Mesenchymal stem cell (in vitro differentiated cells and primary cell): ENCODE data around the gene HDAC11.

Experiments used
- DNase-seq: peaks from one replicate; pipeline ENCODE4 v3.0.0-alpha.2; 2013
- H2AFZ ChIP-seq: one replicate; pipeline ENCODE4 v1.6.1; 2013; ENCODE audit warnings: low read depth, mild to moderate bottlenecking, control low read depth, inconsistent platforms, low read length, moderate library complexity
- H2AK5ac ChIP-seq: 2 replicates; pipeline ENCODE4 v1.6.1; 2013; ENCODE audit warnings: low read length, moderate library complexity, mild to moderate bottlenecking, inconsistent platforms; ENCODE audit not compliant: severe bottlenecking
- H2BK120ac ChIP-seq: one replicate; pipeline ENCODE4 v1.6.1; 2013; ENCODE audit warnings: low read depth, mild to moderate bottlenecking, inconsistent platforms, low read length, moderate library complexity
- H2BK12ac ChIP-seq, 2 experiments: one replicate each; pipeline ENCODE4 v1.6.1; 2013; ENCODE audit warnings: inconsistent platforms in 2 of 2, low read length in 2 of 2, mild to moderate bottlenecking in 2 of 2, moderate library complexity in 2 of 2, control low read depth in 1 of 2
- H2BK15ac ChIP-seq: one replicate; pipeline ENCODE4 v1.6.1; 2013; ENCODE audit warnings: mild to moderate bottlenecking, low read depth, inconsistent platforms; ENCODE audit not compliant: poor library complexity, severe bottlenecking
- H2BK5ac ChIP-seq: 2 replicates; pipeline ENCODE4 v1.6.1; 2013; ENCODE audit warnings: low read depth, mild to moderate bottlenecking, low read length, control low read depth, inconsistent platforms; ENCODE audit not compliant: poor library complexity, severe bottlenecking
- H3K14ac ChIP-seq, 2 experiments: one replicate each; pipeline ENCODE4 v1.6.1; 2013; ENCODE audit warnings: inconsistent platforms in 2 of 2, low read length in 2 of 2, control low read depth in 1 of 2, mild to moderate bottlenecking in 1 of 2, moderate library complexity in 1 of 2
- H3K18ac ChIP-seq, 2 experiments: one replicate each; pipeline ENCODE4 v1.6.1; 2013; ENCODE audit warnings: inconsistent platforms in 2 of 2, low read length in 2 of 2, control low read depth in 1 of 2, low read depth in 1 of 2, mild to moderate bottlenecking in 1 of 2
- H3K23ac ChIP-seq, 2 experiments: one replicate each; pipeline ENCODE4 v1.6.1; 2013; ENCODE audit warnings: inconsistent platforms in 2 of 2, low read length in 2 of 2, mild to moderate bottlenecking in 2 of 2, moderate library complexity in 2 of 2, control low read depth in 1 of 2
- H3K27ac ChIP-seq: 2 replicates; pipeline ENCODE4 v1.5.1; 2013; ENCODE audit warnings: mild to moderate bottlenecking, moderate library complexity, low read length, control low read depth, inconsistent platforms; ENCODE audit not compliant: poor library complexity, severe bottlenecking
- H3K27me3 ChIP-seq, 2 experiments: 2 replicates each; pipeline versions ENCODE4 v1.6.1 to v1.7.0; 2013; ENCODE audit warnings: low read length in 2 of 2, mild to moderate bottlenecking in 2 of 2, moderate library complexity in 2 of 2, control low read depth in 1 of 2, inconsistent platforms in 1 of 2; ENCODE audit not compliant: control insufficient read depth in 1 of 2, insufficient read depth in 1 of 2
- H3K36me3 ChIP-seq, 2 experiments: 2 replicates each; pipeline versions ENCODE4 v1.6.1 to v1.7.0; 2013; ENCODE audit warnings: low read length in 2 of 2, control low read depth in 1 of 2, inconsistent platforms in 1 of 2, low read depth in 1 of 2, mild to moderate bottlenecking in 1 of 2; ENCODE audit not compliant: insufficient read depth in 2 of 2, control insufficient read depth in 1 of 2
- H3K4ac ChIP-seq, 2 experiments: one replicate each; pipeline ENCODE4 v1.6.1; 2013; ENCODE audit warnings: inconsistent platforms in 2 of 2, low read length in 2 of 2, mild to moderate bottlenecking in 2 of 2, moderate library complexity in 2 of 2, control low read depth in 1 of 2, low read depth in 1 of 2
- H3K4me1 ChIP-seq: 2 replicates; pipeline ENCODE4 v1.6.1; 2013; ENCODE audit warnings: low read depth, low read length, control low read depth; ENCODE audit not compliant: control insufficient read depth, insufficient read depth
- H3K4me2 ChIP-seq: 2 replicates; pipeline ENCODE4 v1.6.1; 2013; ENCODE audit warnings: low read length, mild to moderate bottlenecking, inconsistent platforms; ENCODE audit not compliant: poor library complexity, severe bottlenecking
- H3K4me3 ChIP-seq, 2 experiments: 2 replicates each; pipeline versions ENCODE4 v1.5.1 to v1.7.0; 2013; ENCODE audit warnings: low read length in 2 of 2, mild to moderate bottlenecking in 2 of 2, control low read depth in 1 of 2, low read depth in 1 of 2; ENCODE audit not compliant: insufficient read depth in 1 of 2
- H3K79me1 ChIP-seq: replicated peaks from 2 replicates; pipeline ENCODE4 v1.6.1; 2013; ENCODE audit warnings: mild to moderate bottlenecking, control low read depth, low read length, inconsistent platforms; ENCODE audit not compliant: poor library complexity, severe bottlenecking
- H3K9ac ChIP-seq: 2 replicates; pipeline ENCODE4 v1.7.0; 2013; ENCODE audit warnings: mild to moderate bottlenecking, low read length, moderate library complexity
- H3K9me3 ChIP-seq: 2 replicates; pipeline ENCODE4 v1.7.0; 2013; ENCODE audit warnings: mild to moderate bottlenecking, low read length; ENCODE audit not compliant: control insufficient read depth
- H4K8ac ChIP-seq: one replicate; pipeline ENCODE4 v1.6.1; 2013; ENCODE audit warnings: inconsistent platforms, mild to moderate bottlenecking, low read length, moderate library complexity
- H4K91ac ChIP-seq: one replicate; pipeline ENCODE4 v1.6.1; 2013; ENCODE audit warnings: mild to moderate bottlenecking, low read length, inconsistent platforms
- WGBS: methylation state at CpG from one replicate; pipeline ENCODE4 v1.1.7; 2013; ENCODE audit warnings: mixed read lengths; 5-methylcytosine and 5-hydroxymethylcytosine counted together

HDAC11 gene

GRCh38 chr3:13482106-13482690 lies 2.1 kb downstream of the HDAC11 start:
- Histone ChIP-seq H3K9ac (no peak overlapping the region), H4K91ac (no peak overlapping the region), H2BK5ac (no peak overlapping the region), H3K14ac (no peak overlapping the region), H3K18ac (no peak overlapping the region), H4K8ac (no peak overlapping the region), H3K36me3 (peaks cover 4 to 8% of the 10 kb centered on the region in 2 experiments), H3K9me3 (no peaks in the 10 kb centered on the region), H2AK5ac (no peak overlapping the region), H3K4me2 (no peak overlapping the region), H3K23ac (no peak overlapping the region), H3K79me1 (peaks cover 5% of the 10 kb centered on the region), H3K27me3 (no peaks in the 10 kb centered on the region), H2BK120ac (no peak overlapping the region), H2BK12ac (no peak overlapping the region), H3K4me1 (peaks cover 24% of the 10 kb centered on the region), H3K27ac (no peak overlapping the region), H3K4me3 (no peak overlapping the region), H3K4ac (no peak overlapping the region), H2AFZ (no peak overlapping the region), H2BK15ac (no peak overlapping the region)
- DNase-seq = no peak
- 98% methylated on average over 9 of the region's 10 CpGs for WGBS

DNA sequence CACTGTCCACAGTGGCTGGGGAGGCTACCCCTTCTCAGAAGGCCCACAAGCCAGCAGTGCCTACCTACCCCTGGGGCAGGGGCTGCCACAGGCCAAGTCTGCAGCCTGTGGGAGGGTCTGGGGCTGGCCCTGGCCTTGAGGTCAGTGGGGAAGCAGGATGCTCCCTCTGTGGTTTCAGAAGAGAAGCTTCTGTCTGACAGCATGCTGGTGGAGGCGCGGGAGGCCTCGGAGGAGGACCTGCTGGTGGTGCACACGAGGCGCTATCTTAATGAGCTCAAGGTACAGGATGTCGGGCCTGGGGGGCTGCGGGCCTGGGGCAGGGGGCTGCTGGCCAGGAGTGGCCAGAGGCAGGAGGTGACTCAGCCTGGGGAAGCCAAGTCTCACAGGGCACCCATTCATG lies 3.2 kb downstream of the HDAC11 start:
- Histone ChIP-seq H3K14ac (no peak overlapping the region), H3K4me3 (no peak overlapping the region), H3K27me3 (no peaks in the 10 kb centered on the region), H3K9me3 (no peaks in the 10 kb centered on the region), H4K91ac (no peak overlapping the region), H3K4me2 (no peak overlapping the region), H3K36me3 (peaks cover 4 to 12% of the 10 kb centered on the region in 2 experiments), H3K79me1 (peaks cover 5% of the 10 kb centered on the region), H3K18ac (no peak overlapping the region), H2AFZ (no peak overlapping the region), H4K8ac (no peak overlapping the region), H3K27ac (no peak overlapping the region), H3K4ac (no peak overlapping the region), H2BK5ac (no peak overlapping the region), H2AK5ac (peak overlapping the region; percentile 8), H2BK12ac (no peak overlapping the region), H2BK120ac (no peak overlapping the region), H3K9ac (no peak overlapping the region), H3K4me1 (peaks cover 24% of the 10 kb centered on the region), H2BK15ac (no peak overlapping the region), H3K23ac (no peak overlapping the region)
- DNase-seq = no peak
- WGBS = 91% methylated on average over 7 of the region's 7 CpGs

DNA sequence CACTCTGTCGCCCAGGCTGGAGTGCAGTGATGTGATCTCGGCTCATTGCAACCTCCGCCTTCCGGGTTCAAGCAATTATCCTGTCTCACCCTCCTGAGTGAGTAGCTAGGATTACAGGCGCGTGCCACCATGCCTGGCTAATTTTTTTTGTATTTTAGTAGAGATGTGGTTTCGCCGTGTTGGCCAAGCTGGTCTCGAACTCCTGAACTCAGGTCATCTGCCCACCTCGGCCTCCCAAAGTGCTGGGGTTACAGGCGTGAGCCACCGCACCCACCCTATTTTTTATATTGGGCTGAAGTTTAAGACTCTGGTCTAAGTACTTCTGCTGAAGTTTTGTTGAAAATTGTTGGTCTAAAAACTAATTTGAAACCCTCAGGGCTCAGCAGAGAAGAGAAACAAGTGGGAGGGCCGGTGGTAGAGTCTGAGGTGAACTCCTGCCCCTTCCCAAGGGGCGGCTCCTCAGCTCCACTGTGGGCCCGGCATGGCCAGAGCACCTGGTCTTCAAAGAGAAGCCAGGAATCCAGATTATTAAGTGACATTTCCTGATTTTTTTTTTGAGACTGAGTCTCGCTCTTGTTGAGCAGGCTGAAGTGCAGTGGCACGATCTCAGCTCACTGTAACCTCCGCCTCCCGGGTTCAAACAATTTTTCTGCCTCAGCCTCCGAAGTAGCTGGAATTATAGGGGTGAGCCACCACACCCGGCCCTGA lies 4.0 kb downstream of the HDAC11 start:
- Histone ChIP-seq H3K4me3 (no peak overlapping the region), H3K4ac (no peak overlapping the region), H3K79me1 (peaks cover 5% of the 10 kb centered on the region)

DNA sequence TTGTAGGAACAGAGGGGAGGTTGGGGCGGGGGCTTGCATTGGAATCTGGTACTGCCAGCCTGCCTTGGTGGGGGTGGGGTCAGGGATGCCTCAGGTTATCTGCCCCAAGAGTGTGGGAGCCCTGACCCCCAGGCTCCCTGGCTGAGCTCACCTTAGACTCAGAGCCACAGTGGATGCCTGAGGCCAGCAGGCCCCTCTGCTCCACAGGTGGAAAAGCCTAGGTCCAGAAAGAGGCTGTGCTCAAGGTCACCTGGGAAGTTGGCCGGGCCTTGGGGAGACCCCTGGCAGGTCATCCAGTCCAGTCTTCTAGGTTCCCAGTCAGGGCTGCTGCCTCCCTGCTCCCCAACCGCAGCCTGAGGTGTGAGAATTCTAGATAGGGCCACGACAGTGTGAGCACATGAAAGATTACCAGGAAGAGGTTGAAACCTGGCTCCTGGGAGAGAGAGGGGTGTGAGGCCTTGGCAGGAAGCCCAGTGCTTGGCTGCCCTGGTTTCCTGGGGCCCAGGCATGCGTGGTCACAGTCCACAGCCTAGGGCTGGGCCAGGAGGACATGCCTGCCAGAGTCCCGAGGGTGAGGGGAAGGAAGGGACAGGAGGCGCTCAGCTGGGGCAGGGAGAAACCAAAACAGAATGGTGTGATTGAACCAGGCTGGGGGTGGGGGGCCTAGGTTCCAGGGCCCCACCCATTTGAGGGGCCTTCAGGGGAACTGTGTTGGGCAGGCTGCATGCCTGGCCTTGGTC lies 4.9 kb downstream of the HDAC11 start:
- H2BK5ac ChIP-seq = peak overlapping the region; percentile 37
- peaks cover 20% of the 10 kb centered on the region for H3K4me1 ChIP-seq
- peak overlapping the region; percentile 72 for H4K8ac ChIP-seq
- no peak overlapping the region for H2BK15ac ChIP-seq
- no peak overlapping the region for H3K4me3 ChIP-seq
- 64% methylated on average over 7 of the region's 7 CpGs for WGBS
- no peak overlapping the region for H2BK120ac ChIP-seq
- no peak overlapping the region for H3K4me2 ChIP-seq
- H3K36me3 ChIP-seq = peaks cover 4 to 15% of the 10 kb centered on the region in 2 experiments
- peak; percentile 31 for DNase-seq
- peak overlapping the region; percentile 65 for H3K27ac ChIP-seq
- H2BK12ac ChIP-seq = no peak overlapping the region
- H2AFZ ChIP-seq = no peak overlapping the region
- H3K14ac ChIP-seq = peak overlapping the region in 1 of 2 experiments; percentile 66
- H3K9me3 ChIP-seq = no peaks in the 10 kb centered on the region
- peak overlapping the region; percentile 17 for H3K9ac ChIP-seq
- H3K18ac ChIP-seq = peak overlapping the region; percentile 64
- H3K4ac ChIP-seq = no peak overlapping the region
- H3K27me3 ChIP-seq = no peaks in the 10 kb centered on the region
- H2AK5ac ChIP-seq = peak overlapping the region; percentile 23
- H4K91ac ChIP-seq = peak overlapping the region; percentile 23
- peaks cover 5% of the 10 kb centered on the region for H3K79me1 ChIP-seq
- H3K23ac ChIP-seq = no peak overlapping the region

More for the DNA sequence above, 4.0 kb downstream of the HDAC11 start:
- Histone ChIP-seq H3K4me2 (no peak overlapping the region), H3K36me3 (peaks cover 4 to 12% of the 10 kb centered on the region in 2 experiments), H3K27me3 (no peaks in the 10 kb centered on the region), H3K23ac (no peak overlapping the region), H3K4me1 (peaks cover 24% of the 10 kb centered on the region), H3K18ac (no peak overlapping the region), H2BK120ac (no peak overlapping the region), H2BK5ac (no peak overlapping the region), H3K27ac (no peak overlapping the region), H3K9ac (no peak overlapping the region), H3K14ac (no peak overlapping the region), H4K8ac (no peak overlapping the region), H2AK5ac (peak overlapping the region; percentile 23), H4K91ac (no peak overlapping the region), H3K9me3 (no peaks in the 10 kb centered on the region), H2BK12ac (no peak overlapping the region), H2BK15ac (no peak overlapping the region), H2AFZ (no peak overlapping the region)
- DNase-seq = no peak
- 97% methylated on average over 21 of the region's 21 CpGs for WGBS
